Inflammatory macrophage (primary cell): Measurements from ENCODE around the gene CENPO.

ENCODE experiments used
- DNase-seq, 2 donors: peaks; one replicate each; pipeline ENCODE4 v3.0.0-alpha.2; 2020 to 2022

The CENPO gene

DNA sequence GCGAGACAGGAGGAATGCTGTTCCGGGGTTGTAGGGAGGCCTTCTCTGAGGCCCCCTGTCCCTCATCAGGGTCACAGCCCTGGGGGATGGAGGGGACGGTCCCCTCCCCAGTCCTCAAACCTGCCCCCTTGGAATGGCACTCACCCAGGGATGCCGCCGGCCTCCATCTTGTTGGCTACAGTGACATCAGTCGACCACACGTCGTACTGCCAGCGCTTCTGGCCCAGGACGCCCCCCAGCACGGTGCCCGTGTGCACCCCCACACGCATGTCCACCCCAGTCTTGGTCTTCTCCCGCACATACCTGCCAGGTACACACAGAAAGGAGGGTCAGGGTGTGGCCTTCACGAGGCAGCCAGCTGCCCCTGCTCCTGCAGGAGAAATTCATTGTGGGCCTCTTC, 46.5 kb downstream of the CENPO start:
- DNase-seq = no peak

- DNase-seq = no peak
Measured at GRCh38 chr2:24840164-24840869, 47.1 kb downstream of the CENPO start.

GRCh38 chr2:24840962-24841945, 48.0 kb downstream of the CENPO start:
- DNase-seq = no peak

- DNase-seq = no peak
Measured at GRCh38 chr2:24842081-24843050, 49.1 kb downstream of the CENPO start.

DNA sequence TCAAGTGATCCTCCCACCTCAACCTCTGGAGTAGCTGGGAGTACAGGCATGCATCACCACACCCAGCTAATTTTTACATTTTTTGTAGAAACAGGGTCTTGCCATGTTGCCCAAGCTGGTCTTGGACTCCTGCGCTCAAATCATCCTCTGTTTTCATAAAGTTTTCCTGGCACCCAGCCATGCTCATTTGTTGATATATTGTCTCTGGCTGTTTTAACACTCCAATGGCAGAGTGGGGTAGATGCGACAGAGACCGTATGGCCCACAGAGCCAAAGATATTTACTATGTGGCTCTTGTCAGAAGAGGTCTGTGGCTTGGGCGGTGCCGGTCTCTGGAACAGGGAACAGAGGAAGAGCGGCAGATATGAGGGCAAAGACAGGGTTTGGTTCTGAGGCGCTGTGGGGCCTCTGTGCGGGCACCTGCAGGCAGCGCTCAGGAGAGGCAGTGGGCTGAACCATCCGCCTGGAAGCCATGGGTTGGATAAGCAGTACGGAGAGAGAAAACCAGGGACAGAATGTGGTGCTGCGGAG, 50.2 kb downstream of the CENPO start:
- no peak for DNase-seq

GRCh38 chr2:24844023-24844685, 50.9 kb downstream of the CENPO start:
- DNase-seq = no peak

GRCh38 chr2:24845691-24846090, 52.5 kb downstream of the CENPO start:
- DNase-seq = no peak

DNA sequence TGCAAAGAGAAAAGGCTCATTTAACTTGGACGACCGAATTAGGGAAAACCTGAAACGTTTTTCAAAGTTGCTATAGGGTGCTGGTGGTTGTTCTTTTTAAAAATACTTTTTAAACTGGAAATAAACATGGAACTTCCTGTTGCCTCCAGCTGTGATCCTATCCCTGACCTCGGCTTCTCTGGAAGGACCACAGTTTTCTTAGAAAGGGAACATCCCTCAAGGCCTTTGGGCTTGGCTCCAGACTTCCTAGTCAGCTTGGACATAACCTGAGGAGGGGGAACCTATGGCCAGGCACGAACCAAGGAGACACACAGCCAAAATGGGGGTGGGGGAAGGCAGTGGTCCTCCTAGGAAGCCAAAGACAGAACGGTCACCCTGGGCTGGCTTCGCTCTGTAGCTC, 57.7 kb downstream of the CENPO start:
- DNase-seq = no peak

GRCh38 chr2:24852026-24852425, 58.8 kb downstream of the CENPO start:
- DNase-seq = no peak

DNA sequence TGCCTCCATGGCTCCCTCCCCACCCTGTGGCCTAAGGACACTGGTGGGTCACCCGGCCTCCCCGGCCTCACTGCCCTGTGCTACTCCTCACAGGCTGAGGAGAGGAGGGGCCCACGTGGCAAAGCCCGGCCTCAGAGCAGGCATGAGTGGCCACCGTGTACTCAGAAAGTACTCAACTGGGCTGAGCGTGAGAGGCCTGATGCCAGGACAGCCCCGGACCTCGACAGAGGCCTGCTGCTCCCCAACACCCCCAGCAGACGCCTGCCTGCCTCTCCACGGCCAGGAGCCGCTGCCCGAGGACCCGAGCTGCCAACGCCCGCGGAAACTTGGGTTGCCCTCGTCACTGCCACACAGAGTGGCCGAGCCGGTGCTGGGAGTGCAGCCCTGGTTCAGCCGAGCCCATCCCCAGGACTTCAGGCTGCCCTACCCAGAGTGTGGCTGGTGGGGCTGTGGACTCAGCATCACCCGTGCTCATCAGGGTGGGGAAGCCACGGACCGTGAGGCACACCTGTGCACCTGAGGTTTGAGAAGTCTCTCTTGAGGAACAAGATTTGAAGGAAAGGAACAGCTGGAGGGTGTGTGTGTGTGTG, 59.3 kb downstream of the CENPO start:
- DNase-seq = no peak

GRCh38 chr2:24853046-24853445, 59.8 kb downstream of the CENPO start:
- no peak for DNase-seq

- DNase-seq = no peak
Measured at GRCh38 chr2:24853996-24854395, 60.8 kb downstream of the CENPO start.

DNA sequence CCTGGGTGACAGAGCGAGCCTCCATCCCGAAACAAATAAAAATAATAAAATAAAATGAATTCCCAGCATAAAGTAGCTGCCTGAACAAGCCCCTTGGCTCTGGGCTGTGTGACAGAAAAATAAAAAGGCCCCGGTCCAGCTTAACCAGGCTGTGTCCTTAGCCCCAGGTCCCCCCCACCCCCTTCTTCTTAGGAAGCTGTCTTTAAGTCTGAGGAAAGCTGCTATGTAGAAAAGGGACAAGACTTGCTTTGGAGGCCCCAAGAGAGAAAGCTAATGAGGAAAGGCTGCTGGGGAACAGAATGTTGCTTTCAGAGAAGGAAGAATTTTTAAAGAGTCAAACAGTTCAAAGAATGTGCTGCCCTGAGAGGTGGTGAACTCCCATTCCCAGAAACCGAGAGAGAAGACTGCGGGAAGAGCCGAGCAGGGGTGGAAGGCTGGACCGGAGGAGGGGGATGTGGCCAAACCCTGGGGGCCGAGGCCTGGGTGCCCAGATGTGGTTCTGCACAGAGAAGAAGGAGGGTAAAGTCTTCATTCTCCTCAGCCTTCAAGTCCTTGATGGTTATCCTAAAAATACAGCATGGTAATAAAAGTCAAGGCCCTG, 61.9 kb downstream of the CENPO start:
- no peak for DNase-seq

- no peak for DNase-seq
Measured at GRCh38 chr2:24855726-24856125, 62.5 kb downstream of the CENPO start.

- no peak for DNase-seq
Measured at GRCh38 chr2:24856791-24857211, 63.6 kb downstream of the CENPO start.

- no peak for DNase-seq
Measured at GRCh38 chr2:24857746-24858145, 64.5 kb downstream of the CENPO start.

DNA sequence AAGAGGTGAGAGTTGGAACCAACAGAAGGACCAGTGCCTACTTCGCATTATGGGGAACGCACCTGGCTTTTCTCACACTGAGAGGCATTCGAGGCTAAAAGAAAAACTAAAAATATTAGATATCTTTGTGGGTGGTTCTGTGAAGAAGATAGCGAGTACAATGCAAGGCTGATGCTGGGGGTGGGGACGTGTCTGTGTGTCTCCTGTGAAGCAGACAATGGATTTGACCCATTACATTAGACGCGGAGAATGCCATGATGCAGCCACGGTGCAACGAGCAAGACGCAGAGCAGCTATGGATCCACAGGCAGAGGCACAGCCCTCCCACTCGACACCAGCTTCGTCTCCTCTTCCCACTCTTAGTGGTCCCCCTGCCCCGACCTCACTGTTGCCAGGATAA, 65.8 kb downstream of the CENPO start:
- no peak for DNase-seq

- DNase-seq = no peak
Measured at GRCh38 chr2:24859968-24860600, 66.9 kb downstream of the CENPO start.

GRCh38 chr2:24860631-24861030, 67.4 kb downstream of the CENPO start:
- DNase-seq = no peak

DNA sequence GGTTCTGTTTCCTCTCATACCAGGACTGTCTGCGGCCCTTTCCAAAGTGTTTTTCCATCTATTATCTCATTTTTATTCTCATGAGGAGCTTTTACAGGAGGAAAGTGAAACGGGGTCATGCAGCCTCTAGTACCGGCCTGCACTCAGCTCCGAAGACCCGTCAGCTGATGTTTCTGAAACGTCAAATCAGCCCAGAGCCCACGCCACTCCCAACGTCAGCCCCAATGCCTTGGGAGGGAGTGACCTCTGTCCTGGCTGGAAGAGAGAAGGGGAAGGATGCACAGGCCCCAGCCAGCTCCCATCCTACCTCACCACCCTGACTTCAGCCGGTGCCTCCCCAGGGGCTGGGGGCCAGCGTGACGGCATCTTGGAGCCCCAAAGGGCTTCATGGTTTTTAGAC, 68.3 kb downstream of the CENPO start:
- DNase-seq = no peak
